Psoas muscle (tissue), 8 donors: Measurements from ENCODE around the gene ZNF716. TPM values are rescaled to one million over a fixed set of nuclear protein-coding genes. Genes with fewer than 3 reads are reported as not detected.

ENCODE experiments used
- ATAC-seq, 4 donors: fragments of 200-7000 bp; cut with Tn5 transposase; one replicate each; pipeline ENCODE4 v1.9.1; 2020; ENCODE audit warnings: moderate library complexity in 3 of 4, mild to moderate bottlenecking in 2 of 4
- DNase-seq, 2 donors: peaks; one replicate each; pipeline ENCODE4 v3.0.0-alpha.2; 2020
- H3K27ac ChIP-seq: fragments of 200-600 bp; one replicate; pipeline ENCODE4 v1.8.0; 2022
- H3K27me3 ChIP-seq, 3 donors: fragments of 200-600 bp in 1 of 3; one replicate each; pipeline versions ENCODE4 v1.6.1 to v1.8.0; 2013 to 2022; ENCODE audit warnings: low read length in 2 of 3, mild to moderate bottlenecking in 2 of 3, moderate library complexity in 1 of 3; ENCODE audit not compliant: insufficient read depth in 3 of 3
- H3K36me3 ChIP-seq, 2 donors: fragments of 200-600 bp in 1 of 2; one replicate each; pipeline versions ENCODE4 v1.6.1 to v1.8.0; 2013 to 2022; ENCODE audit warnings: low read depth in 1 of 2, mild to moderate bottlenecking in 1 of 2, moderate library complexity in 1 of 2; ENCODE audit not compliant: insufficient read depth in 1 of 2
- H3K4me1 ChIP-seq: fragments of 200-600 bp; one replicate; pipeline ENCODE4 v1.8.0; 2022
- H3K4me3 ChIP-seq: fragments of 200-600 bp; one replicate; pipeline ENCODE4 v1.8.0; 2022; ENCODE audit warnings: mild to moderate bottlenecking
- H3K9me3 ChIP-seq: fragments of 200-600 bp; one replicate; pipeline ENCODE4 v1.8.0; 2022
- CTCF ChIP-seq: fragments of 200-600 bp; IDR thresholded peaks from one replicate; pipeline ENCODE4 v1.8.0; 2022; ENCODE audit warnings: antibody characterized with exemption
- WGBS, 3 donors: extraction: QIAGEN DNeasy Blood & Tissue Kit; methylation state at CpG; one replicate each; pipeline versions ENCODE4 v1.1.6 to v1.1.7; 2013; 5-methylcytosine and 5-hydroxymethylcytosine counted together
- intact Hi-C, 2 donors: fragments of 100-400 bp; cut with DNase I; formaldehyde crosslinking; loops; one replicate each; pipeline versions ENCODE4 v1.11.0 to v1.14.2; 2022
- polyA plus RNA-seq, 3 donors: library from polyadenylated mRNA; stranded (reverse); fragments of 200-250 nt; gene quantifications; one replicate each; pipeline ENCODE4 v1.2.3, GENCODE V29; 2013
- total RNA-seq, 4 donors: library from RNA; stranded (reverse); fragmentation: NEBNext Ultra II Directional in 2 of 4; extraction: Animal tissue kit (Norgen Biotek cat#: 25700) in 2 of 4; gene quantifications; one replicate each; pipeline versions ENCODE4 v1.2.1 to v1.2.4, GENCODE V29; 2021 to 2023
- donor health status: healthy with polysubstance abuse.
- donor health status: DM: no; HTN: no; CAD: no; lungs with moderate emphysema.
- donor health status: Bipolar disorder and iron deficiency.
- donor health status: healthy.
- donor health status: DM: yes; HTN: yes; CAD: no.
- donor health status: DM: no; HTN: no; CAD: no.
- donor health status: DM: no; HTN: no; CAD: no.
- donor health status: DM: yes; HTN: yes; CAD: no.

The ZNF716 gene
- total and polyA plus RNA-seq, 7 donors: not detected

GRCh38 chr7:57415730-57416129 is 34.2 kb upstream of the ZNF716 start:
- no peaks in the 10 kb centered on the region for H3K27me3 ChIP-seq
- no peaks in the 10 kb centered on the region for H3K9me3 ChIP-seq
- no peak for ATAC-seq
- no peak for TF ChIP-seq CTCF
- H3K27ac ChIP-seq: no peak overlapping the region
- no peaks in the 10 kb centered on the region for H3K4me1 ChIP-seq
- intact Hi-C loops: no loop called here
- H3K36me3 ChIP-seq: no peaks in the 10 kb centered on the region
- 61% methylated on average over 8 to 9 of the region's 9 CpGs; no CpG with 5 or more reads in 1 of the 3 donors for WGBS, 3 donors
- no peak for DNase-seq
- no peak overlapping the region for H3K4me3 ChIP-seq

GRCh38 chr7:57416601-57417358 is 33.2 kb upstream of the ZNF716 start:
- no peaks in the 10 kb centered on the region for H3K27me3 ChIP-seq
- WGBS, 3 donors: 53 to 73% methylated on average over 3 to 8 of the region's 8 CpGs; no CpG with 5 or more reads in 1 of the 3 donors
- DNase-seq: no peak
- no peaks in the 10 kb centered on the region for H3K9me3 ChIP-seq
- no peak overlapping the region for H3K4me3 ChIP-seq
- no peaks in the 10 kb centered on the region for H3K36me3 ChIP-seq
- intact Hi-C loops: no loop called here
- no peak for ATAC-seq
- H3K27ac ChIP-seq: no peak overlapping the region
- no peak for TF ChIP-seq CTCF
- no peaks in the 10 kb centered on the region for H3K4me1 ChIP-seq

GRCh38 chr7:57417736-57418135 is 32.2 kb upstream of the ZNF716 start:
- Histone ChIP-seq H3K4me1 (no peaks in the 10 kb centered on the region), H3K36me3 (no peaks in the 10 kb centered on the region), H3K27me3 (no peaks in the 10 kb centered on the region), H3K4me3 (no peak overlapping the region), H3K27ac (no peak overlapping the region), H3K9me3 (no peaks in the 10 kb centered on the region)
- ATAC-seq (no peak), DNase-seq (no peak)
- intact Hi-C loops: no loop called here
- TF ChIP-seq CTCF: no peak
- 58 to 61% methylated on average over 3 of the region's 3 CpGs; no CpG with 5 or more reads in 1 of the 3 donors for WGBS, 3 donors

GRCh38 chr7:57423768-57424167 is 26.2 kb upstream of the ZNF716 start:
- DNase-seq: no peak
- Histone ChIP-seq H3K36me3 (no peaks in the 10 kb centered on the region), H3K27me3 (no peaks in the 10 kb centered on the region), H3K4me3 (no peak overlapping the region), H3K9me3 (no peaks in the 10 kb centered on the region), H3K27ac (no peak overlapping the region), H3K4me1 (no peaks in the 10 kb centered on the region)
- no peak for ATAC-seq
- TF ChIP-seq CTCF: no peak
- intact Hi-C loops: no loop called here
- 44 to 58% (median 49%) methylated on average over 3 of the region's 3 CpGs for WGBS, 3 donors
